Stomach (tissue), 4 donors: ENCODE data around the gene ZNF675.
"Not testable (repeated sequence)": the region's sequence is repeated elsewhere in the genome, so short reads cannot be mapped to it uniquely, and the experiment has no call there.

Source experiments
- CTCF ChIP-seq, 7 experiments: fragments of 450-650 bp in 4 of 7; fragments of 200-600 bp in 3 of 7; sonication (generic) in 3 of 7; IDR thresholded peaks; one replicate each; pipeline ENCODE4 v1.5.1; 2016 to 2019; ENCODE audit warnings: antibody characterized with exemption in 7 of 7, control low read depth in 2 of 7, mild to moderate bottlenecking in 1 of 7
- EP300 ChIP-seq: sonication (generic); formaldehyde crosslinking; IDR thresholded peaks from one replicate; pipeline ENCODE4 v1.6.1; 2017; ENCODE audit warnings: antibody characterized with exemption
- POLR2A ChIP-seq, 4 donors: fragments of 450-650 bp; IDR thresholded peaks; one replicate each; pipeline ENCODE4 v1.6.1; 2016; ENCODE audit warnings: antibody characterized with exemption in 4 of 4, control low read depth in 2 of 4, mild to moderate bottlenecking in 1 of 4, moderate library complexity in 1 of 4

GRCh38 chr19:23730729-23731465 is 43.9 kb upstream of the ZNF675 start:
- TF ChIP-seq POLR2A (IDR thresholded peaks at IDR 0.05); CTCF (IDR thresholded peaks at IDR 0.05); EP300: not testable (repeated sequence)
